Loucy (cell line): ENCODE data around the gene LRRC59.

ENCODE experiments used
- H2AFZ ChIP-seq: fragments of 200-600 bp; sonication (generic); 2 replicates; pipeline ENCODE4 v1.6.0; 2016; ENCODE audit warnings: antibody characterized with exemption, mild to moderate bottlenecking, low read length, moderate library complexity
- H3F3A ChIP-seq: fragments of 200-600 bp; 2 replicates; pipeline ENCODE4 v1.6.0; 2016; ENCODE audit warnings: antibody characterized with exemption, low read depth, mild to moderate bottlenecking
- H3K27me3 ChIP-seq: fragments of 200-600 bp; sonication (generic); 2 replicates; pipeline ENCODE4 v1.6.1; 2014; ENCODE audit warnings: low read length, mild to moderate bottlenecking; ENCODE audit not compliant: insufficient read depth, poor library complexity, severe bottlenecking
- H3K36me3 ChIP-seq: fragments of 200-600 bp; sonication (generic); 2 replicates; pipeline ENCODE4 v1.6.1; 2016; ENCODE audit warnings: low read length; ENCODE audit not compliant: insufficient read depth
- H3K4me1 ChIP-seq: fragments of 200-600 bp; sonication (generic); 2 replicates; pipeline ENCODE4 v1.5.1; 2014; ENCODE audit warnings: low read length, mild to moderate bottlenecking; ENCODE audit not compliant: insufficient read depth, poor library complexity, severe bottlenecking
- H3K4me2 ChIP-seq: fragments of 200-600 bp; sonication (generic); 2 replicates; pipeline ENCODE4 v1.6.0; 2014; ENCODE audit warnings: antibody characterized with exemption, low read length, low read depth, mild to moderate bottlenecking; ENCODE audit not compliant: poor library complexity, severe bottlenecking
- H3K4me3 ChIP-seq: fragments of 200-600 bp; sonication (generic); 2 replicates; pipeline ENCODE4 v1.5.1; 2014; ENCODE audit warnings: low read length, mild to moderate bottlenecking, mixed read lengths; ENCODE audit not compliant: poor library complexity, severe bottlenecking
- H3K79me2 ChIP-seq: fragments of 200-600 bp; sonication (generic); 2 replicates; pipeline ENCODE4 v1.6.1; 2014; ENCODE audit warnings: low read length; ENCODE audit not compliant: insufficient read depth
- H3K9ac ChIP-seq: fragments of 200-600 bp; sonication (generic); 2 replicates; pipeline ENCODE4 v1.6.0; 2014; ENCODE audit warnings: mild to moderate bottlenecking, low read depth, low read length, moderate library complexity; ENCODE audit not compliant: poor library complexity, severe bottlenecking
- H3K9me2 ChIP-seq: fragments of 200-600 bp; sonication (generic); replicated peaks from 2 replicates; pipeline ENCODE4 v1.6.1; 2016; ENCODE audit warnings: low read depth, low read length, mixed read lengths
- H3K9me3 ChIP-seq: fragments of 200-600 bp; sonication (generic); 2 replicates; pipeline ENCODE4 v1.6.1; 2014; ENCODE audit warnings: mild to moderate bottlenecking, antibody characterized with exemption, low read length, low read depth; ENCODE audit not compliant: insufficient read depth
- H4K20me1 ChIP-seq: fragments of 200-600 bp; sonication (generic); 2 replicates; pipeline ENCODE4 v1.6.0; 2014; ENCODE audit warnings: antibody characterized with exemption, low read length, mild to moderate bottlenecking; ENCODE audit not compliant: insufficient read depth, poor library complexity, severe bottlenecking
- EZH2phosphoT487 ChIP-seq: fragments of 200-600 bp; IDR thresholded peaks from 2 replicates; pipeline ENCODE4 v1.6.1; 2018; ENCODE audit warnings: antibody characterized with exemption, mild to moderate bottlenecking, moderate library complexity, borderline replicate concordance
- TF ChIP-seq, protein P1 (sequence below): fragments of 200-600 bp; sonication (generic); conservative IDR thresholded peaks from 2 replicates; pipeline ENCODE4 v1.5.1; 2014; ENCODE audit warnings: mild to moderate bottlenecking, antibody characterized with exemption, low read length

LRRC59 gene

DNA sequence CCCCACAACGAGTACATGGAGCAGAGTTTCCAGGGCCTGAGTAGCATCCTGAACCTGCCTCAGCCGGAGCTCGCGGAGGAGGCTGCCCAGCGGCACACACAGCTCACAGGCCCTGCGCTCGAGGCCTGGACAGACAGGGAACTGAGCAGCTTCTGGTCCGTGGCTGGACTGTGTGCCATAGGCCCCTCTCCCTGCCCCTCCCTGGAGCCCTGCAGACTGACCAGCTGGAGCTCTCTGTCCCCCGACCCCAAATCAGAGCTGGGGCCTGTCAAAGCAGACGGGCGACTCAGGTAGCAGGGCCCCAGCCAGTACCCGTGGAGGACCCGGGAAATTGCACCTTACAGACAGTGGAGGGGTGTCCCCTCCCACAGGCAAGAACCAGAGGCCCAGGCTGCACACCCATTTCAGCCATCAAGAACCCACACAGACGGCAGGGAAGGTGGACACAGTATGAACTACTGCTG lies 37.3 kb downstream of the LRRC59 start:
- Histone ChIP-seq H3K4me3 (no peak overlapping the region), H3K4me2 (no peak overlapping the region), H3K79me2 (no peaks in the 10 kb centered on the region), H3K27me3 (no peaks in the 10 kb centered on the region), H3F3A (no peaks in the 10 kb centered on the region), H4K20me1 (no peaks in the 10 kb centered on the region), H3K9me3 (no peaks in the 10 kb centered on the region), H3K4me1 (no peaks in the 10 kb centered on the region), H3K9me2 (no peaks in the 10 kb centered on the region), H3K36me3 (peaks cover 38% of the 10 kb centered on the region; the same call in 1 of the 2 replicates), H2AFZ (no peak overlapping the region), H3K9ac (no peak overlapping the region)
- no peak for TF ChIP-seq EZH2phosphoT487
- TF ChIP-seq, protein P1, sequence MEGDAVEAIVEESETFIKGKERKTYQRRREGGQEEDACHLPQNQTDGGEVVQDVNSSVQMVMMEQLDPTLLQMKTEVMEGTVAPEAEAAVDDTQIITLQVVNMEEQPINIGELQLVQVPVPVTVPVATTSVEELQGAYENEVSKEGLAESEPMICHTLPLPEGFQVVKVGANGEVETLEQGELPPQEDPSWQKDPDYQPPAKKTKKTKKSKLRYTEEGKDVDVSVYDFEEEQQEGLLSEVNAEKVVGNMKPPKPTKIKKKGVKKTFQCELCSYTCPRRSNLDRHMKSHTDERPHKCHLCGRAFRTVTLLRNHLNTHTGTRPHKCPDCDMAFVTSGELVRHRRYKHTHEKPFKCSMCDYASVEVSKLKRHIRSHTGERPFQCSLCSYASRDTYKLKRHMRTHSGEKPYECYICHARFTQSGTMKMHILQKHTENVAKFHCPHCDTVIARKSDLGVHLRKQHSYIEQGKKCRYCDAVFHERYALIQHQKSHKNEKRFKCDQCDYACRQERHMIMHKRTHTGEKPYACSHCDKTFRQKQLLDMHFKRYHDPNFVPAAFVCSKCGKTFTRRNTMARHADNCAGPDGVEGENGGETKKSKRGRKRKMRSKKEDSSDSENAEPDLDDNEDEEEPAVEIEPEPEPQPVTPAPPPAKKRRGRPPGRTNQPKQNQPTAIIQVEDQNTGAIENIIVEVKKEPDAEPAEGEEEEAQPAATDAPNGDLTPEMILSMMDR = no peak

DNA sequence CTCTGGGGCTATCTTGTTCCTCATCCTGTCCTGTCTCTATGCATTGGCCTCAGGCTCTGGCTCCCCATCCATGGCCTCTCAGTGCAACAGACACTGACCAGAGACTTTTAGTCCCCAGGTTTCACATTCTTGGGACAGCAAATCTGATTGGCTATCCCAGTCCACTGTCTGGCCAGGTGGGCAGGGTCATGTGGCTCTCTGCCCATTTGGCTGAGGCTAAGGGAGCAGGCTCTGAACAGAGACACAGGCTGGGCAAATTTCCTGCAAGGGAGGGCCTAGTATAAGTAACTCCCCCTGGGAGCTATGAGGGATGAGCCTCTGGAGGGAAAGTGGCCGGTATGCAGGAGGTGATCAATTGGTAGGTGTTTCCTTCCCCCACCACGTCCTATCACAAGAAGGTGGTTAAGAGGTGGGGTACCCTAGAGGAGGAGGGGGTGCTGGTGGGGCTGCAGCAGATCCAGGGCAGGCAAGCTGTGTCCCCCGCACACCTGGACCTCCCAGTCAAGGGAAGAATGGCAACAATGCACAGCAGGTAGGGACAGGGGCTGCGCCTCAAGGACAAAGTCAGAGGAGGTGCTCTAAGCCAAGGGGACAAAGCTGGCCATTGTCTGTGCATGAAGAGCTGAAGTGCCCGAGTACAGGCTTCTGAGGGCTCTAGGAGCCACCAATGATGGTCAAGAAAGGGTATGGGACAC lies 38.2 kb downstream of the LRRC59 start:
- no peaks in the 10 kb centered on the region for H3K9me3 ChIP-seq
- no peak overlapping the region for H3K9ac ChIP-seq
- H3K27me3 ChIP-seq = no peaks in the 10 kb centered on the region
- no peaks in the 10 kb centered on the region for H3K4me1 ChIP-seq
- no peak overlapping the region for H3K4me2 ChIP-seq
- TF ChIP-seq EZH2phosphoT487 = no peak
- TF ChIP-seq, protein P1 = no peak
- no peaks in the 10 kb centered on the region for H3F3A ChIP-seq
- H4K20me1 ChIP-seq = no peaks in the 10 kb centered on the region
- no peak overlapping the region for H3K4me3 ChIP-seq
- no peaks in the 10 kb centered on the region for H3K79me2 ChIP-seq
- H3K9me2 ChIP-seq = no peaks in the 10 kb centered on the region
- no peak overlapping the region for H2AFZ ChIP-seq
- peaks cover 43% of the 10 kb centered on the region; the same call in 1 of the 2 replicates for H3K36me3 ChIP-seq

DNA sequence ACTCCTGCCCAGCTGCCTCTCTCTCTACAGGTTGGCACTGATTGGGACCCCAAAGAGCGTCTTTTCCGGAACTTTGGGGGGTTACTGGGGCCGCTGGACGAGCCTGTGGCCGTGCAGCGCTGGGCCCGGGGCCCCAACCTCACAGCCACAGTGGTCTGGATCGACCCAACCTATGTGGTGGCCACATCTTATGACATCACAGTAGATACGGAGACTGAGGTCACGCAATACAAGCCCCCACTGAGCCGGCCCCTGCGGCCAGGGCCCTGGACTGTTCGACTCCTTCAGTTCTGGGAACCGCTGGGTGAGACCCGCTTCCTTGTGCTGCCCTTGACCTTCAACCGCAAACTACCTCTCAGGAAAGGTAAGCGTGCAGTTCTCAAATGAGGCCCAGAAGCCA lies 39.1 kb downstream of the LRRC59 start:
- no peak overlapping the region for H2AFZ ChIP-seq
- H3K9me3 ChIP-seq = no peaks in the 10 kb centered on the region
- no peak overlapping the region for H3K4me3 ChIP-seq
- no peak overlapping the region for H3K4me2 ChIP-seq
- no peaks in the 10 kb centered on the region for H3K27me3 ChIP-seq
- no peaks in the 10 kb centered on the region for H3F3A ChIP-seq
- no peaks in the 10 kb centered on the region for H3K9me2 ChIP-seq
- H3K36me3 ChIP-seq = peaks cover 43% of the 10 kb centered on the region; the same call in 1 of the 2 replicates
- no peak for TF ChIP-seq EZH2phosphoT487
- TF ChIP-seq, protein P1 = no peak
- no peak overlapping the region for H3K9ac ChIP-seq
- H3K4me1 ChIP-seq = no peaks in the 10 kb centered on the region
- no peaks in the 10 kb centered on the region for H4K20me1 ChIP-seq
- H3K79me2 ChIP-seq = no peaks in the 10 kb centered on the region
